H1 (cell line): ENCODE measurements around the gene QSOX1. TPM values are rescaled to one million over a fixed set of nuclear protein-coding genes. Genes with fewer than 3 reads are reported as not detected.

Source experiments
- CTCF ChIA-PET: fragments of 300-600 bp; sonication (Branson Sonifier 250); formaldehyde crosslinking; loops from one replicate; lab custom pipeline; 2021; ENCODE audit not compliant: partially characterized antibody; lab: Charles Lee
- POLR2A ChIA-PET: fragments of 300-600 bp; sonication (Branson Sonifier 250); formaldehyde crosslinking; loops from one replicate; lab custom pipeline; 2021; ENCODE audit warnings: inconsistent platforms; ENCODE audit not compliant: partially characterized antibody; lab: Charles Lee
- DNase-seq, 2 experiments: peaks; one replicate each; pipeline versions ENCODE4 v3.0.0 to v3.0.0-alpha.2; 2010 to 2022; ENCODE audit warnings: low spot score in 2 of 2, low read depth in 1 of 2, mixed read lengths in 1 of 2
- FAIRE-seq: peaks from 2 replicates; lab custom pipeline; 2011; peaks lifted over from hg19 to GRCh38; lab: Jason Lieb, UNC
- H2AFZ ChIP-seq: 2 replicates; pipeline ENCODE4 v1.8.1; 2012; ENCODE audit warnings: low read length, inconsistent platforms
- H2AK5ac ChIP-seq: 2 replicates; pipeline ENCODE4 v1.6.1; 2013; ENCODE audit warnings: low read depth, low read length
- H2BK120ac ChIP-seq: replicated peaks from 2 replicates; pipeline ENCODE3; 2013; ENCODE audit warnings: low read depth, low read length, inconsistent platforms
- H2BK12ac ChIP-seq: 2 replicates; pipeline ENCODE4 v1.6.1; 2013; ENCODE audit warnings: low read depth, low read length
- H2BK15ac ChIP-seq: 2 replicates; pipeline ENCODE4 v1.6.1; 2013; ENCODE audit warnings: low read length
- H2BK20ac ChIP-seq: 2 replicates; pipeline ENCODE4 v1.6.1; 2013; ENCODE audit warnings: low read length
- H2BK5ac ChIP-seq: 2 replicates; pipeline ENCODE4 v1.6.1; 2013; ENCODE audit warnings: low read depth, low read length
- H3K14ac ChIP-seq: 2 replicates; pipeline ENCODE4 v1.6.1; 2013; ENCODE audit warnings: inconsistent platforms; ENCODE audit not compliant: insufficient read length
- H3K18ac ChIP-seq: 2 replicates; pipeline ENCODE4 v1.6.1; 2013; ENCODE audit warnings: low read length; ENCODE audit errors: extremely low read depth
- H3K23ac ChIP-seq: 2 replicates; pipeline ENCODE4 v1.6.1; 2013; ENCODE audit warnings: inconsistent platforms; ENCODE audit not compliant: insufficient read length
- H3K23me2 ChIP-seq: 2 replicates; pipeline ENCODE4 v1.6.1; 2013; ENCODE audit warnings: low read depth, low read length
- H3K27ac ChIP-seq: 2 replicates; pipeline ENCODE4 v1.6.1; 2011; ENCODE audit warnings: low read depth, low read length, inconsistent platforms
- H3K27me3 ChIP-seq, 4 experiments: replicated peaks in 1 of 4; 1 replicate in 1 of 4; 2 replicates in 3 of 4; pipeline versions ENCODE4 v1.6.1 to v1.8.1; 2011 to 2013; ENCODE audit warnings: low read length in 3 of 4, mild to moderate bottlenecking in 3 of 4, inconsistent platforms in 2 of 4, mixed read lengths in 2 of 4, moderate library complexity in 1 of 4; ENCODE audit not compliant: control insufficient read depth in 3 of 4, insufficient read depth in 3 of 4; ENCODE audit errors: extremely low read depth in 1 of 4
- H3K36me3 ChIP-seq, 4 experiments: 2 replicates each; pipeline versions ENCODE4 v1.6.1 to v1.8.1; 2011 to 2013; ENCODE audit warnings: mild to moderate bottlenecking in 4 of 4, low read length in 3 of 4, moderate library complexity in 2 of 4, control low read depth in 1 of 4, inconsistent platforms in 1 of 4; ENCODE audit not compliant: insufficient read depth in 4 of 4, control insufficient read depth in 2 of 4
- H3K4ac ChIP-seq: replicated peaks from 2 replicates; pipeline ENCODE3; 2013; ENCODE audit warnings: low read length, low read depth, mixed read lengths, inconsistent platforms; ENCODE audit not compliant: insufficient read length
- H3K4me1 ChIP-seq, 4 experiments: replicated peaks in 1 of 4; 1 replicate in 1 of 4; 2 replicates in 3 of 4; pipeline versions ENCODE4 v1.6.1 to v1.8.1; 2011 to 2013; ENCODE audit warnings: low read length in 3 of 4, inconsistent platforms in 2 of 4, mixed read lengths in 1 of 4; ENCODE audit not compliant: insufficient read depth in 4 of 4, control insufficient read depth in 3 of 4
- H3K4me2 ChIP-seq, 2 experiments: 2 replicates each; pipeline versions ENCODE4 v1.6.1 to v1.8.1; 2011 to 2013; ENCODE audit warnings: low read depth in 2 of 2, low read length in 2 of 2, control low read depth in 1 of 2, inconsistent platforms in 1 of 2, mild to moderate bottlenecking in 1 of 2; ENCODE audit not compliant: insufficient read depth in 1 of 2
- H3K4me3 ChIP-seq, 4 experiments: fragments of 200-600, 300-600 bp in 1 of 4; sonication (generic), shearing (Covaris generic), sonication (Bioruptor Twin) in 1 of 4; 2 replicates each; pipeline versions ENCODE4 v1.5.1 to v1.8.1; 2011 to 2016; ENCODE audit warnings: low read length in 4 of 4, low read depth in 3 of 4, control low read depth in 2 of 4, inconsistent platforms in 2 of 4, mild to moderate bottlenecking in 2 of 4, mixed read lengths in 1 of 4, moderate library complexity in 1 of 4; ENCODE audit not compliant: insufficient read depth in 2 of 4; ENCODE audit errors: extremely low read depth in 1 of 4
- H3K56ac ChIP-seq: replicated peaks from 2 replicates; pipeline ENCODE3; 2013; ENCODE audit warnings: low read depth, mild to moderate bottlenecking, mixed read lengths, low read length, inconsistent platforms; ENCODE audit not compliant: insufficient read length
- H3K79me1 ChIP-seq: 2 replicates; pipeline ENCODE4 v1.6.1; 2013; ENCODE audit warnings: low read depth, low read length, control low read depth
- H3K79me2 ChIP-seq, 2 experiments: 2 replicates each; pipeline versions ENCODE4 v1.6.1 to v1.8.1; 2012 to 2013; ENCODE audit warnings: low read length in 2 of 2, mild to moderate bottlenecking in 2 of 2, inconsistent platforms in 1 of 2; ENCODE audit not compliant: insufficient read depth in 2 of 2, control insufficient read depth in 1 of 2
- H3K9ac ChIP-seq, 4 experiments: replicated peaks in 1 of 4; 1 replicate in 1 of 4; 2 replicates in 3 of 4; pipeline versions ENCODE4 v1.6.1 to v1.8.1; 2011 to 2013; ENCODE audit warnings: low read depth in 3 of 4, low read length in 3 of 4, control low read depth in 2 of 4, mild to moderate bottlenecking in 2 of 4, moderate library complexity in 2 of 4, inconsistent platforms in 1 of 4; ENCODE audit errors: extremely low read depth in 1 of 4
- H3K9me3 ChIP-seq, 2 experiments: 2 replicates each; pipeline versions ENCODE4 v1.6.1 to v1.8.1; 2012 to 2013; ENCODE audit warnings: mild to moderate bottlenecking in 2 of 2, moderate library complexity in 2 of 2, control low read depth in 1 of 2, inconsistent platforms in 1 of 2, low read depth in 1 of 2, low read length in 1 of 2, mixed read lengths in 1 of 2; ENCODE audit not compliant: insufficient read depth in 2 of 2
- H4K20me1 ChIP-seq, 2 experiments: replicated peaks in 1 of 2; 2 replicates each; pipeline versions ENCODE3 to v1.8.1; 2011 to 2013; ENCODE audit warnings: inconsistent platforms in 2 of 2, low read length in 2 of 2, mild to moderate bottlenecking in 1 of 2; ENCODE audit not compliant: insufficient read depth in 2 of 2, control insufficient read depth in 1 of 2
- H4K5ac ChIP-seq: 2 replicates; pipeline ENCODE4 v1.6.1; 2013; ENCODE audit warnings: low read length, low read depth, mixed read lengths, inconsistent platforms; ENCODE audit not compliant: insufficient read length
- H4K8ac ChIP-seq: 2 replicates; pipeline ENCODE4 v1.8.0; 2013; ENCODE audit warnings: mild to moderate bottlenecking, moderate library complexity, low read length, inconsistent platforms; ENCODE audit not compliant: insufficient read depth; ENCODE audit errors: extremely low read depth
- H4K91ac ChIP-seq: replicated peaks from 2 replicates; pipeline ENCODE3; 2013; ENCODE audit warnings: low read length, mixed read lengths, inconsistent platforms; ENCODE audit not compliant: insufficient read length
- GABPA ChIP-seq: IDR thresholded peaks from 2 replicates; pipeline ENCODE4 v1.6.1; 2011; ENCODE audit warnings: mild to moderate bottlenecking, low read length, moderate library complexity, borderline replicate concordance; ENCODE audit not compliant: insufficient read depth
- SP1 ChIP-seq: IDR thresholded peaks from 2 replicates; pipeline ENCODE4 v1.6.1; 2011; ENCODE audit warnings: low read depth, low read length
- WGBS, 2 experiments: shearing (Covaris generic) in 1 of 2; methylation state at CpG; one replicate each; pipeline versions ENCODE4 v1.1.6 to v1.1.7; 2013 to 2015; ENCODE audit warnings: low lambda C conversion rate in 2 of 2, mixed read lengths in 2 of 2, inconsistent platforms in 1 of 2, low coverage in 1 of 2, missing lambda C conversion rate in 1 of 2; ENCODE audit not compliant: insufficient replicate concordance in 2 of 2, insufficient coverage in 1 of 2, insufficient read length in 1 of 2; ENCODE audit errors: extremely low coverage in 1 of 2, missing lambda C conversion rate in 1 of 2; 5-methylcytosine and 5-hydroxymethylcytosine counted together
- polyA plus RNA-seq, 7 experiments: library from polyadenylated mRNA; depleted of rRNA in 3 of 7; stranded (reverse) in 5 of 7; unstranded in 2 of 7; fragments of >200 nt in 5 of 7; fragments of 200-250 nt in 2 of 7; gene quantifications; 1 replicate in 5 of 7; 2 replicates in 1 of 7; 4 replicates in 1 of 7; pipeline versions ENCODE4 v1.2.1 to v1.2.3, GENCODE V29; 2011 to 2013; ENCODE audit warnings: missing spikeins in 2 of 7, mixed read lengths in 2 of 7
- total RNA-seq: library from RNA; stranded (reverse); fragmentation: NEBNext Ultra II Directional; extraction: Animal tissue kit (Norgen Biotek cat#: 25700); gene quantifications from 2 replicates; pipeline ENCODE4 v1.2.1, GENCODE V29; 2021

QSOX1 gene
- total and polyA plus RNA-seq, 2 of the 8 experiments (the other 6 are each of a cell fraction or from before 2014, with no cell fraction given) = 97.7 to 123 TPM

GRCh38 chr1:180195401-180195800, 40.7 kb downstream of the QSOX1 start:
- H2BK120ac ChIP-seq = no peak overlapping the region
- H3K14ac ChIP-seq = no peak overlapping the region
- no peak overlapping the region for H3K56ac ChIP-seq
- ChIA-PET POLR2A (interaction anchor here (1.0 kb wide), 1 partner anchor 27 kb away, joined by 5 read pairs; no protein-coding TSS in a partner anchor), CTCF (interaction anchor here (0.8 to 14.4 kb wide), 10 partner anchors 7 to 381 kb away, joined by 3 to 160 read pairs (median 6); no protein-coding TSS in a partner anchor)
- no peaks in the 10 kb centered on the region for H3K23me2 ChIP-seq
- no peak overlapping the region for H4K5ac ChIP-seq
- no peak overlapping the region for H2BK5ac ChIP-seq
- H4K20me1 ChIP-seq = peaks cover 4 to 8% of the 10 kb centered on the region in 2 experiments
- no peak overlapping the region for H2AK5ac ChIP-seq
- no peak overlapping the region for H3K27ac ChIP-seq
- 89% methylated on average over 3 of the region's 3 CpGs; no CpG with 5 or more reads in 1 of the 2 experiments for WGBS, 2 experiments
- H4K8ac ChIP-seq = no peak overlapping the region
- no peak overlapping the region for H3K4me3 ChIP-seq
- H2BK20ac ChIP-seq = no peak overlapping the region
- H3K9me3 ChIP-seq = no peaks in the 10 kb centered on the region
- H3K79me2 ChIP-seq = no peaks in the 10 kb centered on the region
- peaks cover 5 to 9% (median 6%) of the 10 kb centered on the region in 4 experiments; a peak in 5 of 8 replicates for H3K36me3 ChIP-seq
- H2AFZ ChIP-seq = no peak overlapping the region
- no peak overlapping the region for H4K91ac ChIP-seq
- peaks cover 0 to 1% (median 0%) of the 10 kb centered on the region in 4 experiments; a peak in 1 of 7 replicates for H3K4me1 ChIP-seq
- DNase-seq (no peak), FAIRE-seq (no peak)
- H2BK15ac ChIP-seq = no peak overlapping the region
- no peaks in the 10 kb centered on the region for H3K27me3 ChIP-seq
- no peak overlapping the region for H3K4ac ChIP-seq
- no peak overlapping the region for H3K9ac ChIP-seq
- H3K23ac ChIP-seq = no peak overlapping the region
- H3K18ac ChIP-seq = no peak overlapping the region
- no peak overlapping the region for H2BK12ac ChIP-seq
- H3K4me2 ChIP-seq = no peak overlapping the region
- H3K79me1 ChIP-seq = no peaks in the 10 kb centered on the region; the same call in 1 of the 2 replicates
- TF ChIP-seq SP1 (no peak), GABPA (no peak)
